ENCODE data around the gene KNDC1.

Gene KNDC1

GRCh38 chr10:133122171-133122935 lies 37.7 kb upstream of the KNDC1 start:
- Mint-ChIP-seq H3K4me3 (no peak overlapping the region), H3K27ac (no peak overlapping the region), H3K36me3 (ENCODE audit: low read depth) (no peaks in the 10 kb centered on the region), H3K27me3 (peaks cover 12% of the 10 kb centered on the region), H3K4me1 (ENCODE audit: low read depth) (no peaks in the 10 kb centered on the region), H3K9me3 (peaks cover 8% of the 10 kb centered on the region)
- no peak for DNase-seq

- no peaks in the 10 kb centered on the region for H3K36me3 Mint-ChIP-seq (ENCODE audit: low read depth)
- H3K4me3 Mint-ChIP-seq: no peak overlapping the region
- peaks cover 12% of the 10 kb centered on the region for H3K27me3 Mint-ChIP-seq
Measured at GRCh38 chr10:133123050-133123745, 36.8 kb upstream of the KNDC1 start.

GRCh38 chr10:133123746-133124356 lies 36.2 kb upstream of the KNDC1 start:
- Mint-ChIP-seq H3K4me1 (ENCODE audit: low read depth) (no peaks in the 10 kb centered on the region), H3K27ac (no peak overlapping the region), H3K4me3 (no peak overlapping the region), H3K36me3 (ENCODE audit: low read depth) (no peaks in the 10 kb centered on the region), H3K27me3 (peaks cover 12% of the 10 kb centered on the region), H3K9me3 (peaks cover 1% of the 10 kb centered on the region)
- no peak for DNase-seq

More at GRCh38 chr10:133123050-133123745, 36.8 kb upstream of the KNDC1 start:
- no peak for DNase-seq
- peaks cover 5% of the 10 kb centered on the region for H3K9me3 Mint-ChIP-seq
- H3K27ac Mint-ChIP-seq: no peak overlapping the region
- H3K4me1 Mint-ChIP-seq (ENCODE audit: low read depth): no peaks in the 10 kb centered on the region

DNA sequence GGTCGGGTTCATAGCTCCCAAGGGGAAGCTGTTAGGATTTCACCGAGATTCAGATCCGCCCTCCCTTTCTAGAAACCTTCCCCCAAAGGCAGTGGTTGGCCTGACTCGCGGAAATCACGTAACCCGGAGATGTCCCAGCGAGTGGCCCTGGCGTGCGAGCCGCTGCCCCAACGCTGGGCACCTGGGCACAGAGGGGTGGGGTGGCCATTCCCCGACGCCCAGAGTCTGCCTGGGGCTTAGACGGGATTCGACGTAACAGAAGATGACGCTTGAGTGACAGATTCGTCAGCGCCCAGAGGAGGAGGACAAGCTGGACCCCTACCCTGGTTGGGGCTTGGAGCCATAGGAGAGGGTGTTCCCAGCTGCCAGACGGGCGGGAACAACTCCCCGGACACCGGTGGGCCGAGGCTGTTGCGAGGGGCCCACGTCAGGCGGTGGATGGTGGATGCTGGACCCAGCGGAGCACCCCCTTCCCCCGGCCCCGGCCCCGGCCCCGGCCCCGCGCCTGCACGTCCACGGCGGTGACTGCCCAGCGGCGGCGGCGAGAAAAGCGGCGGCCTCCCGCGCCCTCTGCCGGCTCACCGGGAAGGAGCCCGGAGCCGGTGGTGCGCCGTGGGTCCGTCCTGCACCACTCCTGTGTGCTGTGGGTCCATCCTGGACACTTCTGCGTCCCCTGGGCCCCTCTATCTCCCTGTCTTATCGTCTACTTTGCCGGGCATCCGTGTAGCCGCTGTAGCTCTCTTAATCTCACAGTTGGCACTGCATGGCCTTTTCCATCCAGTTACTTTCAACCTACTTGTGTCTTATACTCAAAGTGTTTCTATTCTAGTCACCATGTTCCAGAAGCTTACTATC lies 35.4 kb upstream of the KNDC1 start:
- peaks cover 12% of the 10 kb centered on the region for H3K27me3 Mint-ChIP-seq
- DNase-seq: peak; percentile 47
- no peaks in the 10 kb centered on the region for H3K4me1 Mint-ChIP-seq (ENCODE audit: low read depth)
- H3K27ac Mint-ChIP-seq: no peak overlapping the region
- no peak overlapping the region for H3K4me3 Mint-ChIP-seq
- H3K36me3 Mint-ChIP-seq (ENCODE audit: low read depth): no peaks in the 10 kb centered on the region
- H3K9me3 Mint-ChIP-seq: no peaks in the 10 kb centered on the region

DNA sequence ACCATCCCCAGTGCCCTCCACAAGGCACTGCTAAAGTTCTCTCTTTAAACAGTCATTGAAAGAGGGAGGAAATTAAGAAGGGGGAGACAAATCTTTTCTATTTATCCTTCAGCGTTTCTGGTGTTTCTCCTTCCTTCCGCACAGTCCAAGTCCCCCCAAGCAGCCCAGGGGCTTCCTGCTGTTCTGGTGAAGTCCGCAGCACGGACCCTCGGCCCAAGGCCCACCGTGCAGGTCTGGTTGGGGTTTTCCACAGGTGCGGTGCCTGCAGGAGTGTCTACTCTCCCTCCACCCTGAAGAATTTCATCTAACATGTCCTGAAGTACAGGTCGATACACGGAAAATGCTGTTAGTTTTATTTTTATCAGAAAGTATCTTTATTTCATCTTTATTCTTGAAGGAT lies 34.1 kb upstream of the KNDC1 start:
- DNase-seq: peak; percentile 12
- no peaks in the 10 kb centered on the region for H3K4me1 Mint-ChIP-seq (ENCODE audit: low read depth)
- H3K27ac Mint-ChIP-seq: no peak overlapping the region
- H3K9me3 Mint-ChIP-seq: no peaks in the 10 kb centered on the region
- no peaks in the 10 kb centered on the region for H3K36me3 Mint-ChIP-seq (ENCODE audit: low read depth)
- no peak overlapping the region for H3K4me3 Mint-ChIP-seq
- H3K27me3 Mint-ChIP-seq: peaks cover 12% of the 10 kb centered on the region

GRCh38 chr10:133126431-133127290 lies 33.4 kb upstream of the KNDC1 start:
- Mint-ChIP-seq H3K4me3 (no peak overlapping the region), H3K9me3 (no peaks in the 10 kb centered on the region), H3K4me1 (ENCODE audit: low read depth) (no peaks in the 10 kb centered on the region), H3K36me3 (ENCODE audit: low read depth) (no peaks in the 10 kb centered on the region), H3K27ac (no peak overlapping the region), H3K27me3 (peaks cover 12% of the 10 kb centered on the region)
- peak; percentile 24 for DNase-seq

DNA sequence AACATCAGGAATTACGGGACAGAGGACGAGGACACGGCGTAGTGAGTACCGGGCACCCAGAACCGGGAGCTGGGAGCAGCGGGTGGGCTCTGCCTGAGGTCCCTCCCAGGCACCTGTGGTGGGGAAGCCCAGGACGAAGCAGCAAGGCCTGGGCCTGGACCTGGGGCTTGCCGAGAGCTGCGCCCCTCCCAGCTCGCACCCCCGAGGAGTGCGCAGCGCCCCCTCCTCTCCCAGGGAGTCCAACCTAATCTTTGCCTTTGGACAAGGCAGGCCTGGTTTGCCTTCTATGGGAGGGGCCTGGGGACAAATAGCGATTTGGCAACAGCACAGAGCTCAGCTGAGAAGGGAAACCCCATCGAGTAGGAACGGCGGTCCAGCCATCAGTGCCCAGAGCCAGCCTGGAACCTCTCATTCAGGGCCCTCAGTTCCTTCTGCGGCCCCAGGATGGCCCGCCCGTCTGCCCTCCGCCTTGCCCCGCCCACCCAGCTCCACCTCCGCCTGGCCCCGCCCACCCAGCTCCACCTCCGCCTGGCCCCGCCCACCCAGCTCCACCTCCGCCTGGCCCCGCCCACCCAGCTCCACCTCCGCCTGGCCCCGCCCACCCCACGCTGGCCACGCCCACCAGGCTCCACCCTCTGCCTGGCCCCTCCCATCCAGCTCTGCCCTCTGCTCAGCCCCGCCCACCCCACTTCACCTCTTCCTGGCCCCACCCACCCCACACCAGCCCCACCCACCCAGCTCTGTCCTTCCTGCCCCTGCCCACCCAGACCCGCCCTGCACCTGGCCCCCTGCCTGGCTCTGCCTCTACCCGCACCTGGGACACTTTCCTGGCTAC lies 32.5 kb upstream of the KNDC1 start:
- peak; percentile 40 for DNase-seq
- H3K4me1 Mint-ChIP-seq (ENCODE audit: low read depth): no peaks in the 10 kb centered on the region
- no peak overlapping the region for H3K4me3 Mint-ChIP-seq
- H3K27me3 Mint-ChIP-seq: peaks cover 12% of the 10 kb centered on the region
- no peak overlapping the region for H3K27ac Mint-ChIP-seq
- no peaks in the 10 kb centered on the region for H3K36me3 Mint-ChIP-seq (ENCODE audit: low read depth)
- H3K9me3 Mint-ChIP-seq: no peaks in the 10 kb centered on the region

- no peaks in the 10 kb centered on the region for H3K36me3 Mint-ChIP-seq (ENCODE audit: low read depth)
- no peaks in the 10 kb centered on the region for H3K4me1 Mint-ChIP-seq (ENCODE audit: low read depth)
- DNase-seq: peak; percentile 24
- H3K27ac Mint-ChIP-seq: no peak overlapping the region
- no peaks in the 10 kb centered on the region for H3K9me3 Mint-ChIP-seq
- H3K27me3 Mint-ChIP-seq: peaks cover 12% of the 10 kb centered on the region
- no peak overlapping the region for H3K4me3 Mint-ChIP-seq
Measured at GRCh38 chr10:133128126-133129070, 31.6 kb upstream of the KNDC1 start.

GRCh38 chr10:133129071-133129858 lies 30.8 kb upstream of the KNDC1 start:
- Mint-ChIP-seq H3K4me1 (ENCODE audit: low read depth) (no peaks in the 10 kb centered on the region), H3K36me3 (ENCODE audit: low read depth) (no peaks in the 10 kb centered on the region), H3K27ac (no peak overlapping the region), H3K9me3 (no peaks in the 10 kb centered on the region), H3K4me3 (no peak overlapping the region), H3K27me3 (peaks cover 12% of the 10 kb centered on the region)
- peak; percentile 13 for DNase-seq

- DNase-seq: no peak
- Mint-ChIP-seq H3K27me3 (peaks cover 10% of the 10 kb centered on the region), H3K4me1 (ENCODE audit: low read depth) (no peaks in the 10 kb centered on the region), H3K27ac (no peak overlapping the region), H3K9me3 (no peaks in the 10 kb centered on the region), H3K4me3 (no peak overlapping the region), H3K36me3 (ENCODE audit: low read depth) (no peaks in the 10 kb centered on the region)
Measured at GRCh38 chr10:133129859-133130495, 30.0 kb upstream of the KNDC1 start.

GRCh38 chr10:133130602-133131001 lies 29.4 kb upstream of the KNDC1 start:
- no peaks in the 10 kb centered on the region for H3K9me3 Mint-ChIP-seq
- no peaks in the 10 kb centered on the region for H3K36me3 Mint-ChIP-seq (ENCODE audit: low read depth)
- no peaks in the 10 kb centered on the region for H3K4me1 Mint-ChIP-seq (ENCODE audit: low read depth)
- peaks cover 7% of the 10 kb centered on the region for H3K27me3 Mint-ChIP-seq
- no peak overlapping the region for H3K27ac Mint-ChIP-seq
- H3K4me3 Mint-ChIP-seq: no peak overlapping the region
- no peak for DNase-seq
